ENCODE data around the gene APOBEC3H.

DNA sequence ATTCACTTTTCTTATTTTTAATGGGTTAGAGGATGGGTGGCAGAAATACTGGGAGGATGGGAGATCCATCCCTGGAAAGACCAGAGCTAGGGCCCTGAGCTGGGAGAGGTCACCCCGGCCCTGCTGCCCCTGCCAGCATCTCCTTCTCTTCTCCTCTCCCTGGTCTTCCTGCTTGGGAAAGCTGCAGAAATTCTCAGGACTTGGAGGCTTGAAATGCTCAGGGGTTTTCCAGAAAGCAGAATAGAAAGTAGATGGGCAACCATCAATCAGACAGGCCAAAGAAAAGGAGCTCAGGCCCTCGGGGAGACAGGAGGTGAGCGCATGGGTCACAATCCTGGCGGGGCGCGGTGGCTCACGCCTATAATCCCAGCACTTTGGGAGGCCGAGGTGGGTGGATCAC is 1.5 kb downstream of the APOBEC3H start:
- TF ChIP-seq, protein P1, sequence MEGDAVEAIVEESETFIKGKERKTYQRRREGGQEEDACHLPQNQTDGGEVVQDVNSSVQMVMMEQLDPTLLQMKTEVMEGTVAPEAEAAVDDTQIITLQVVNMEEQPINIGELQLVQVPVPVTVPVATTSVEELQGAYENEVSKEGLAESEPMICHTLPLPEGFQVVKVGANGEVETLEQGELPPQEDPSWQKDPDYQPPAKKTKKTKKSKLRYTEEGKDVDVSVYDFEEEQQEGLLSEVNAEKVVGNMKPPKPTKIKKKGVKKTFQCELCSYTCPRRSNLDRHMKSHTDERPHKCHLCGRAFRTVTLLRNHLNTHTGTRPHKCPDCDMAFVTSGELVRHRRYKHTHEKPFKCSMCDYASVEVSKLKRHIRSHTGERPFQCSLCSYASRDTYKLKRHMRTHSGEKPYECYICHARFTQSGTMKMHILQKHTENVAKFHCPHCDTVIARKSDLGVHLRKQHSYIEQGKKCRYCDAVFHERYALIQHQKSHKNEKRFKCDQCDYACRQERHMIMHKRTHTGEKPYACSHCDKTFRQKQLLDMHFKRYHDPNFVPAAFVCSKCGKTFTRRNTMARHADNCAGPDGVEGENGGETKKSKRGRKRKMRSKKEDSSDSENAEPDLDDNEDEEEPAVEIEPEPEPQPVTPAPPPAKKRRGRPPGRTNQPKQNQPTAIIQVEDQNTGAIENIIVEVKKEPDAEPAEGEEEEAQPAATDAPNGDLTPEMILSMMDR (IDR thresholded peaks at IDR 0.05) = no peak
- TF ChIP-seq POLR2AphosphoS5 (IDR thresholded peaks at IDR 0.05) = no peak
- no peak for TF ChIP-seq EP300 (IDR thresholded peaks at IDR 0.05)
